Tibial artery (tissue), 4 donors: ENCODE measurements around the gene RXFP1.

ENCODE experiments used
- DNase-seq, 2 donors: peaks; one replicate each; pipeline ENCODE4 v3.0.0-alpha.2; 2019
- H3K27ac ChIP-seq, 2 donors: fragments of 200-600 bp; sonication (generic) in 1 of 2; 1 replicate in 1 of 2; 2 replicates in 1 of 2; pipeline ENCODE4 v1.5.1; 2018 to 2019; ENCODE audit warnings: mild to moderate bottlenecking in 1 of 2
- H3K27me3 ChIP-seq, 2 donors: fragments of 200-600 bp; sonication (generic) in 1 of 2; one replicate each; pipeline versions ENCODE4 v1.5.1 to v1.6.0; 2016 to 2019
- H3K36me3 ChIP-seq, 3 donors: fragments of 200-600 bp; sonication (generic) in 2 of 3; one replicate each; pipeline ENCODE4 v1.5.1; 2016 to 2019; ENCODE audit warnings: mild to moderate bottlenecking in 2 of 3
- H3K4me1 ChIP-seq, 4 donors: fragments of 200-600 bp; sonication (generic) in 2 of 4; 1 replicate in 3 of 4; 2 replicates in 1 of 4; pipeline ENCODE4 v1.5.1; 2016 to 2019
- H3K4me3 ChIP-seq, 2 donors: fragments of 200-600 bp; sonication (generic) in 1 of 2; 1 replicate in 1 of 2; 2 replicates in 1 of 2; pipeline ENCODE4 v1.5.1; 2018 to 2019; ENCODE audit warnings: mild to moderate bottlenecking in 2 of 2
- H3K9me3 ChIP-seq, 3 donors: fragments of 200-600 bp; sonication (generic) in 1 of 3; one replicate each; pipeline ENCODE4 v1.5.1; 2016 to 2019
- intact Hi-C: fragments of 100-400 bp; cut with DNase I; formaldehyde crosslinking; loops from one replicate; pipeline ENCODE4 v1.15.0; 2023; ENCODE audit warnings: low total_unique reads
- TF ChIP-seq, protein P1 (sequence below), 2 experiments: fragments of 200-600 bp in 1 of 2; fragments of 450-650 bp in 1 of 2; IDR thresholded peaks; one replicate each; pipeline ENCODE4 v1.5.1; 2017 to 2019; ENCODE audit warnings: antibody characterized with exemption in 2 of 2, mild to moderate bottlenecking in 1 of 2, moderate library complexity in 1 of 2

RXFP1 gene

GRCh38 chr4:158581161-158581560 lies 59.5 kb downstream of the RXFP1 start:
- TF ChIP-seq, protein P1, sequence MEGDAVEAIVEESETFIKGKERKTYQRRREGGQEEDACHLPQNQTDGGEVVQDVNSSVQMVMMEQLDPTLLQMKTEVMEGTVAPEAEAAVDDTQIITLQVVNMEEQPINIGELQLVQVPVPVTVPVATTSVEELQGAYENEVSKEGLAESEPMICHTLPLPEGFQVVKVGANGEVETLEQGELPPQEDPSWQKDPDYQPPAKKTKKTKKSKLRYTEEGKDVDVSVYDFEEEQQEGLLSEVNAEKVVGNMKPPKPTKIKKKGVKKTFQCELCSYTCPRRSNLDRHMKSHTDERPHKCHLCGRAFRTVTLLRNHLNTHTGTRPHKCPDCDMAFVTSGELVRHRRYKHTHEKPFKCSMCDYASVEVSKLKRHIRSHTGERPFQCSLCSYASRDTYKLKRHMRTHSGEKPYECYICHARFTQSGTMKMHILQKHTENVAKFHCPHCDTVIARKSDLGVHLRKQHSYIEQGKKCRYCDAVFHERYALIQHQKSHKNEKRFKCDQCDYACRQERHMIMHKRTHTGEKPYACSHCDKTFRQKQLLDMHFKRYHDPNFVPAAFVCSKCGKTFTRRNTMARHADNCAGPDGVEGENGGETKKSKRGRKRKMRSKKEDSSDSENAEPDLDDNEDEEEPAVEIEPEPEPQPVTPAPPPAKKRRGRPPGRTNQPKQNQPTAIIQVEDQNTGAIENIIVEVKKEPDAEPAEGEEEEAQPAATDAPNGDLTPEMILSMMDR (IDR thresholded peaks at IDR 0.05): no peak

DNA sequence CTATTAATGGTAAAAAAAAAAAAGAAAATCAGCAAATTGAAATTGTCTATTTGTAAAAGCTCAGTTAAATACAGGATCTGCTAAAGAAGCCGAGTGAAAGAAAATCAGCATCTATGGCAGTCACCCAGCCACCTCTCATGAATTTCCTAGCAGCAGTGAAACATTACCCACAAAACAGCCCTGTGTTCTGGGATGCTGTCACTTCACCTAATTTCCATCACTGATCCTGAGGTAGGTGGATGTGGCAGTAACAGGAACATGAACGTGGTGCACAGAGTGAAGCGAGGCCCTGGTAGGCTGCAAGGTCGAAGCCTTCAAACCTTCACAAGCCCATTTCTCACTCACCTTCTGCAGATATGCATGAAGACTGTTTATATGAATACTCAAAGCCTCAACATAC lies 65.2 kb downstream of the RXFP1 start:
- H3K27ac ChIP-seq: no peak overlapping the region
- H3K9me3 ChIP-seq: no peaks in the 10 kb centered on the region
- intact Hi-C loops: no loop called here
- no peak overlapping the region for H3K4me3 ChIP-seq
- no peaks in the 10 kb centered on the region for H3K4me1 ChIP-seq
- no peaks in the 10 kb centered on the region for H3K36me3 ChIP-seq
- TF ChIP-seq, protein P1 (IDR thresholded peaks at IDR 0.05): no peak
- H3K27me3 ChIP-seq: no peaks in the 10 kb centered on the region
- DNase-seq: no peak

More at GRCh38 chr4:158581161-158581560, 59.5 kb downstream of the RXFP1 start:
- Histone ChIP-seq H3K4me1 (no peaks in the 10 kb centered on the region), H3K27ac (no peak overlapping the region), H3K27me3 (no peaks in the 10 kb centered on the region), H3K4me3 (no peak overlapping the region), H3K9me3 (no peaks in the 10 kb centered on the region), H3K36me3 (no peaks in the 10 kb centered on the region)
- no peak for DNase-seq
- intact Hi-C loops: no loop called here

- no peaks in the 10 kb centered on the region for H3K27me3 ChIP-seq
- H3K9me3 ChIP-seq: no peaks in the 10 kb centered on the region
- no peak overlapping the region for H3K4me3 ChIP-seq
- intact Hi-C loops: no loop called here
- H3K4me1 ChIP-seq: no peaks in the 10 kb centered on the region
- H3K27ac ChIP-seq: no peak overlapping the region
- H3K36me3 ChIP-seq: no peaks in the 10 kb centered on the region
- DNase-seq: no peak
- TF ChIP-seq, protein P1 (IDR thresholded peaks at IDR 0.05): no peak
Observed at GRCh38 chr4:158588285-158588684, 66.6 kb downstream of the RXFP1 start.

GRCh38 chr4:158588777-158589176 lies 67.1 kb downstream of the RXFP1 start:
- Histone ChIP-seq H3K4me1 (no peaks in the 10 kb centered on the region), H3K36me3 (no peaks in the 10 kb centered on the region)

GRCh38 chr4:158590306-158590705 lies 68.6 kb downstream of the RXFP1 start:
- DNase-seq: no peak
- H3K36me3 ChIP-seq: no peaks in the 10 kb centered on the region
- TF ChIP-seq, protein P1 (IDR thresholded peaks at IDR 0.05): no peak
- H3K27me3 ChIP-seq: no peaks in the 10 kb centered on the region
- no peaks in the 10 kb centered on the region for H3K9me3 ChIP-seq
- intact Hi-C loops: no loop called here
- no peaks in the 10 kb centered on the region for H3K4me1 ChIP-seq
- H3K4me3 ChIP-seq: no peak overlapping the region
- H3K27ac ChIP-seq: no peak overlapping the region

More at GRCh38 chr4:158588777-158589176, 67.1 kb downstream of the RXFP1 start:
- no peaks in the 10 kb centered on the region for H3K27me3 ChIP-seq
- intact Hi-C loops: no loop called here
- H3K9me3 ChIP-seq: no peaks in the 10 kb centered on the region
- H3K4me3 ChIP-seq: no peak overlapping the region
- TF ChIP-seq, protein P1 (IDR thresholded peaks at IDR 0.05): no peak
- no peak for DNase-seq
- H3K27ac ChIP-seq: no peak overlapping the region

DNA sequence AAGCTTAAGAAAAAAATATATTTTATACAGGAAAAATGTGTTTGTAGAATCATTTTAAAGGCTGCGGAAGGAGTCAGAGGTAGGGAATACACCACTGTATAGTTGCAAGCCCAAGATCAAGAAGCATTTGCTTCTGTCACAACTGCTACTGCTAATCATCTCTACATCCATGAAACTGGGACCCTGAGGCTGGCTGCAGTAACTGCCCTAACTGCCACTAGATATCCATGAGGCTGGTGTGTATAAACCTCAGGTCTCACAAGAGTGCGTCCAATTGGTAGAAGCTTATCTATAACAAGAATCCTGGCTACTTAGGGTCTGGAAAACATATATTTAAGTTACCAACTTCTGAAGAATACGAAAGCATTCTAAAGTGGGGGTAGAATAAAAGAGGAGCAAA lies 69.1 kb downstream of the RXFP1 start:
- H3K4me3 ChIP-seq: no peak overlapping the region
- intact Hi-C loops: no loop called here

More for the DNA sequence above, 69.1 kb downstream of the RXFP1 start:
- no peaks in the 10 kb centered on the region for H3K4me1 ChIP-seq
- H3K36me3 ChIP-seq: no peaks in the 10 kb centered on the region
- no peaks in the 10 kb centered on the region for H3K9me3 ChIP-seq
- no peaks in the 10 kb centered on the region for H3K27me3 ChIP-seq
- DNase-seq: no peak
- TF ChIP-seq, protein P1 (IDR thresholded peaks at IDR 0.05): no peak
- H3K27ac ChIP-seq: no peak overlapping the region
